NCI-H1048 (cell line): Measurements from ENCODE around the gene SLC4A1.

Experiments
- DNase-seq: peaks from one replicate; lab custom pipeline; 2025; lab: John Stamatoyannopoulos, UW

The SLC4A1 gene

DNA sequence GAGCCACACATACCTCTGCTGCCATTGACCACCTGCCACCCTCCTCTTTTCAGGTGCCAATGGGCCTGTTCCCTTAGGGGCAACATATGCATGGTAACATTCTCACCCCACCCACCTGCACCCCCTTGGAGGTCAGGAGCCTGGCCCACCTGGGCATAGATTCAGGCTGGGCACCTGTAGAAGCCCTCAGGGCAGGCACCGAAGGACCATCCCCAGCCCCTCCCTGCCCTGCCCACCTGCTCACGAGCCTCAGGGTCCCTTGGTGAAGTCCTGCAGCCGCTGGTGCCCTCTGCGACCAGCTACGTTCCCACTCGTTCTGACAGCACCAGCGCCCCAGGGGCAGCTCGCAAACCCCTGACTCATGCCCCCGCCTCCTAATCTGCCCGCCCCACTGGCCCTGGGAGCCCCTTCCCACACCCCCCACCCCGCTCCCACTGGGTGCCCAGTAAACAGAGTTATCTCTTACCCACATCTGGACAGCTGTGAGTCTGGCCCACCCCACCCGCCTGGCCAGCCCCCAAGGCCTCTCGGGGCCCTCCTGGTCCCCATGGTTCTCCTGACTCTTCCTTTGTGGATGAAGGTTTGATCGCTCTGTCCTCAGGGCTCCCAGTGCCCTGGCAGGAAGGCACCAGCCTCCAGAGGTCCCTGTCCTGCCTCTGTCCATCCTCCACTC lies at the start of gene SLC4A1:
SLC4A1 (minus strand) TSS at position 318 of the 673 bp plus-strand sequence. CDS start 5,269 bp downstream, outside the sequence.
- DNase-seq: no peak

DNA sequence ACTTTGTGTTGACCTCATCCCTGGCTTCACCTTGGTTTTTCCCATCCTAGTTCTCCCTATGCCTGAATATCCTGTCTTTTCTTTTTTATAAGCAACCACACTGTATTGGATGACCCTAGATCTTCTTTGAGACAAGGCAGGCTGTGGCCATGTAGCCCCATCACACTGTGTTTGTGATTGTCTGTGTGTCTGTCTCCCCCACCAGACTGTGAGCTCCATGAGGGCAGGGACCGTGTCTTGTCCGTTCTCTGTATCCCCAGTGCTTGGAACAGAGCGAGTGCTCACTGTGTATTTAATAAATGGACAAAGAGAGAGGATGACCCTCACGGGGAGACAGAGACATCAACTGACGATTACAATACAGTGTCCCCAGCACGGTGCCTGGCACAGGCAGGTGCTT lies 49.6 kb upstream of the SLC4A1 start:
- DNase-seq: no peak

DNA sequence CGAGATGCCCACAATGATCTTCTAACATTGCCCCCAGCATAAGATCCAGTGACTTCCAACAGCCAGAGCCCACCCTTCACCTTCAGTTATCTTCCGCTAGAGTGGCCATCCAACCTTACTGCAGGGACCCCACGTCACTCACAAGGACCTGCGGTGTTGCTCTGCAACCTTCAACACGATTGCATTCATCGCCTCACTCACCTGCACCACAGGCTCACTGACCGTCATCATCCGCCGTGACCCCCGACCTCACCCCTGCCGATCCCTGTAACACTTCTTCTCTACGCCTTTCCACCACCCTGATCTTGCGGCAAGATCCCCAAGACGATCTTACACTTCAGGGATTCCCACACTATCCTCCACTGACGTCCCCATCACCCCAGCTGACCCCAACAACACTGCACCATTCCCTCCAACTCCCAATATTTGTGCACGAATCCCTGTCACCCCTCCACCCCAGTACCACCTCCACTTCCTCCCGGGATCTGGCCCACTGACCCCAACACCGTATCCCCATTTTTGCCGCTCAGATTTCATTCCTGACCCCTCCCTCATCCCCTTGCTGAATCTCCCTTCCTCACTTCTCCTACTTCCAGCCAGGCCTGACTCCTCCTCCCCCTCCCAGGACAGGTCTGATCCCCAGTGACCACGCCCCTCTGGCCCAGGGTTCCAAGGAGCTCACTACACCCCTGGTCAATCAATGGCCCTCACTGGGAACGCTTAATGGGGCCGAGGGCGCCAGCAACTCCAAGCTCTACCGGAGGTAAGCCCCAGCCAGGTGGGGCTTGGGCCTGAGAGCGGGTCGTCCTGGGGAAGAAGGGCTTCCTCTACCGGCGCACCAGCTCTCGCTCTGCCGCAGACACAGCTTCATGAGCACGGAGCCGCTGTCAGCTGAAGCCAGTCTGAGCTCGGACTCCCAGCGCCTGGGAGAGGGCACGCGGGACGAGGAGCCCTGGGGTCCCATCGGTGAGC lies 48.1 kb upstream of the SLC4A1 start:
- no peak for DNase-seq

DNA sequence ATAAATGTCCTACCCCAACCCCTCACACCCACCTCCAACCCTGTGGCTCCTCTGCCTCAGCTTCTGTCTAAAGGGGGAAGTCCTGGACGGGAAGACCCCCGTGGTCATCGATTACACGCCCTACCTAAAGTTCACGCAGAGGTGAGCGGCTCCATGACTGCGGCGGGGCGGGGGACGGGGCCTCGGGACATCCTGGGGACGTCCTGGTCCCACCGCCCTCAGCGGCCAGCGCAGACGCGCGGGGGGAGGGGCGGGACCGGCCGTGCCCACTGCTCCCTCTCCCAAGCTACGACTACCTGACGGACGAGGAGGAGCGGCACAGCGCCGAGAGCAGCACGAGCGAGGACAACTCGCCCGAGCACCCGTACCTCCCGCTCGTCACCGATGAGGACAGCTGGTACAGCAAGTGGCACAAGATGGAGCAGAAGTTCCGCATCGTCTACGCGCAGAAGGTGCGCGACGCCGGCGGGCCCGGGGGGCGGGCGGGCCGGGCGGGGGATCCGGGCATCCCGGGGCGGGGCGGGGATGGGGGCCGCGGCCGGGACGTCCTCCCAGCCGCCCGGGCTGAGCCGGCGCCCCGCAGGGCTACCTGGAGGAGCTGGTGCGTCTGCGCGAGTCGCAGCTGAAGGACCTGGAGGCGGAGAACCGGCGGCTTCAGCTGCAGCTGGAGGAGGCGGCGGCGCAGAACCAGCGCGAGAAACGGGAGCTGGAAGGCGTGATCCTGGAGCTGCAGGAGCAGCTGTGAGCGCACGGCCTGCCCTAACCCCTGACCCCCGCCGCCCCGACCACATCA lies 47.1 kb upstream of the SLC4A1 start:
- no peak for DNase-seq

DNA sequence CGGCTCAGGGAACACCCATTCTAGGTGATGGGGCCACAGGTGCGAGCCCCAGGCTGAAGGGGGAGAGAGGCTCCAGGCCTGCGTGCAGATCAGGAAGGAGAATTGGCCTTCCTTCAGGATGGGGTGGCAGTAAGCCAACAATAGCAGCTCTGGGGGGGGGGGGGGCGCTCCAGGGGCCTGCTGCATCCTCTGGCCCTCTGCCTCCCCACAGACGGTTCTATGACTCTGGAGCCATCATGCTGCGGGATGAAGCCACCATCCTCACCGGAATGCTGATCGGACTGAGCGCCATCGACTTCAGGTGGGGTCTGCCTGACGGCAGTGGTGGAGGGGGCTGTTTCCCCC lies 46.6 kb upstream of the SLC4A1 start:
- no peak for DNase-seq

DNA sequence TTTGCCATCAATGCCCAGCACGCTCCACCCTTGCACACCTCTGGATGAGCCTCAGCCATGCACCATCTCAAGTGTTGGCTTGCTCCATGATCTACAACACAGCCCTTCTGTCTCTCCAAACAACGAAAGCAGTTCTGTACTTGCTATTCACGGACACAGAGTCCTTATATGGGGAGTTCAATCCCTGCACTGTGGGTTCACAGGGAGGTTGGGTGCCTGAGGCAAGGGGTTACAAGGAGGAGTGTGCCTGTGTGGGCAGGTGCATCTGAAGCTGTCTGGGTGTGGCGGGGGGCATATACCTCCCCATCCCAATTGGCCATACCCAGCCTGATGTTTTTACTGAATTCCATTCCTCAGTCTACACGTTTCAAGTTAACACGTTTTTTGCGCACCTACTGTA lies 46.1 kb upstream of the SLC4A1 start:
- DNase-seq: no peak

DNA sequence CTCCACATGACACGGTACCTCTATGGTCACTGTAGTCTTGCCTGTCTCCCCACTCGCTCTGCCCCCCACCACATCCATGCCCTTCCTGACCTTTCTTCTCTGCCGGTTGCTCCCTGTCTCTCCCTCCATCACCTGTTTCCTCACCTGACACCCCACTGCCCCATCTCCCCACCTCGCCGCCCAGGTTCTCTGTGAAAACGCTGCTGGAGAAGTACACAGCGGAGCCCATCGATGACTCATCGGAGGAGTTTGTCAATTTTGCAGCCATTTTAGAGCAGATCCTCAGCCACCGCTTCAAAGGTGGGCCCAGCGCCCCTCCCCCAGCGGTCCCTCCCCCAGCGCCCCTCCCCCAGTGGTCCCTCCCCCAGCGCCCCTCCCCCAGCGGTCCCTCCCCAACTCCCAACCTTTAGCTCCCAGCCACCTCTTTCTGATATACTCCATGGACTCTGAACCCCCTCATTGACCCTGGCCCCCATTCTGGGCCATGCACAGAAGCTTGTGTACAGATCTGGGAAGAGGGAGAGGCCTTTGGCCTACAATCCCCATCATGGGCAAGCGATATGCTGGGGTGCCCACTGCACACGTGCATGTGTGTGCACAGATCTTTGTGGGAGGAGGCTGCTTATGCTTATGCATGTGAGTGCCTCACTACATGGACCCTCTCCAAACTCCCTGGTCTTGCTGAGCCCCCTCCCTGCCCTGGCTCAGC lies 44.6 kb upstream of the SLC4A1 start:
- DNase-seq: no peak

DNA sequence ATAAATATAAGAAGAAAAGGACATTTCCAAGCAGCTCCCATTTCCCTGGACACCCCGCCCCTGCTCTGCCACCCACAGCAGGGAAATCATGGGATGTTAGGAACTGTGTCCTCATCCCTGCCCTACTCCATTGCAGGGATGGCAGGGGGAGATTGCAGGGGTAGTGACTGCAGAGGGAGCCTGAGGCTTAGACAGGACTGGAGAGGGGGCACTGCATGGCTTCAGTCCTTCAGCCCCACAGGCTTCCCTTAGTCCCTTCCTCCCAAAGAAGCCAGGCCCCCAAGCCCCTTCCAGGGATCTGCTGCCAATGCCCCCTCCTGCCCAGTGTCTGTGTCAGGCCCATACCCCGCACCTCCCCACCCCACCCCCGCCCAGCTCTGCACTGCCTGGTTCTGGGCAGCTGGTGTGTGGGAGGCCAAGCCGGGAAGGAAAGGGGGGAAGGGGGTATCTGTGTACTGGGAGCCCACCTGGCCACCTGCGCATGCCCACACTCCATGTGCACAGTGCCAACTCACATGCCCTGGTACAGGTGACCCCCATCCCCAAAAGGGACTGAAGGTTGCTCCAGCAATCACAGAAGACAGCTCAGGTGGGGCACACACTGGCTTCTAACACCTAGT lies 43.7 kb upstream of the SLC4A1 start:
- no peak for DNase-seq

DNA sequence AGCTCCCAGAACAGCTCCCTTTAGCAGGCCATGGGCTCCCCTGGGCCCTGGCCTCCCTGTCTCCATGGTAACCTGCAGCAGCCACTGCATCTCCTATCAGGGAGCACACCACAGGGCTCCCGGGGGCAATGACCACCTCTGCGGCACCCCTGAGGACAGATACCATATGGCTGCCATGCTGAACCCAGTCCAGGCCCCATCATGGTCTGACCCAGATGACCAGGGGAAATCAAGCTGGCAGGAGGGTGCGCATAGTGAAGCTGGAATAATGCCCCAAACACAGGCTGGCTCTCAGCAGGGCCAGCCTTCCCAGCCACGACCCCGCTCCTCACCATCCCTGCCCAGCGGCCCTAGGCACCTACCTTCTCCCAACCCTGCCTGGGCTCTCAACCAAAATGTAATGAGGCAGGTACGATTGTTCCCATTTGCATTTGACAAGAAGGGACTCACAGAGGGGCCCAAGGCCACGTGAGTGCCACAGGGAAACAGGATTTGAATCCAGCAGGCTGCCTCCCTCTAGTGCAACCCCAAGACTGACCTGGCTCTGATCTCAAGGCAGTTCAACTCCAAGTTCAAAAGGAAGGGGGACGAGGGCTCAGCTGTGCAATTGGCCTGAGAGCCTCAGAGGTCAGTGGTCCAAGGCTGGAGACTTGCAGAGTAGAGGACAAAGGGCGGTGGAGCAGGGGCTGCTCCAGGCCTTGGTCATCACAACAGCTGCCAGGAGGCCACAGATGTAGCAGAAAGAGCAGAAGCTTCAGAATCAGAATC lies 42.9 kb upstream of the SLC4A1 start:
- DNase-seq: no peak

DNA sequence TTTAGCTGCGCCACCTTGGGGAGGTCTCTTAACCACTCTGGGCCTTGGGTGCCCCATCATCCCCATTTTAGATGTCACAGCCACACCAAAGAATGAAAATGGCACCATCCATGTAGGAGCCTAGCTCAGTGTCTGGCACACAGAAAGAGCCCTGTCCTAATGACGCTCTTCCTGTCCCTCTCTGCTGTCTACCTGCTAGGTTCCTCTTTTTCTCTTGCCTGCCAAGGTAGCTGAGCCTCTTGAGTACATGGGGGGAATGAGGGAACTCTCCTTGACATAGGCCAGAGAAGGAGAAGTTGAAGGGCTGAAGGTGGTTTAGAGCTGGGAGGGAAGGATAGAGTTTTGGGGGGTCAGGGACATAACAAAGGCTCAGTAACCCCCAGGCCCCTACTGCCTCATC lies 42.3 kb upstream of the SLC4A1 start:
- no peak for DNase-seq

DNA sequence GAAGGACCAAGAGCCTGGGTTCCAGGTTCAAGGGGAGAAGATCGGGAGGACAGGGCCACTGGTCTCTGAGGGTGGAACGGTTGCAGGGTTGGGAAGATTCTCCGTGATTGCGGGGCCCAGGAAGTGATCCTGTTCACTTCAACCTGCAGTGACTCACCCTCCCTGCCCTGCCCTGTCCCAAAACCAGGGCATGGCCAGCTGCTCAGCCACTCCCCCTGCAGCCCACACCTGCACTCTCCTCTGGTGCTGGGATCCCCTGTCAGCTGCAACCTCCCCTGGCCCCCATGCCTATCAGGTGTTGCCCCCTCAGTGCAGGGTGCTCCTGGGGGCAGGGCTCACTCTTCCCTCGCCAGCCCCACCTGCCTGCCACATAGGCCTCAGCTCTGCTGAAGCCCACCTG lies 41.5 kb upstream of the SLC4A1 start:
- DNase-seq: no peak

DNA sequence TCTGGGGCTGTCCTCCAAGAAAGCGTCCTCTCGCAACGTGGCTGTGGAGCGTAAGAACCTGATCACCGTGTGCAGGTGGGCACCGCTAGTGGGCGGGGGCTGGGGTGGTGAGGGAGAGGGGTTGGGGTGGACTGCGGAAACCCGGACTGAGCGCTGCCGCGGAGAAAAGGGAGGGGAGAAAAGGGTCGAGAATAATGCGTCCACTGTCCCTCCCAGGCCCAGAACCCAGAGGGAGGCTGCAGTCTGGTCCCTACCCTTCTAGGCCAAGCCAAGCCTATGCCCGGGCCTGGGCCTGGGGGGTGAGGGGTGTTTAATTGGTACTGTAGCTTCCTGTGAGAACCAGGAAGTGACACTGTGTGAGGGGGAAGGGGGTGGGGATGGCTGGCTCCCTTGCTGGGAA lies 40.9 kb upstream of the SLC4A1 start:
- DNase-seq: no peak

DNA sequence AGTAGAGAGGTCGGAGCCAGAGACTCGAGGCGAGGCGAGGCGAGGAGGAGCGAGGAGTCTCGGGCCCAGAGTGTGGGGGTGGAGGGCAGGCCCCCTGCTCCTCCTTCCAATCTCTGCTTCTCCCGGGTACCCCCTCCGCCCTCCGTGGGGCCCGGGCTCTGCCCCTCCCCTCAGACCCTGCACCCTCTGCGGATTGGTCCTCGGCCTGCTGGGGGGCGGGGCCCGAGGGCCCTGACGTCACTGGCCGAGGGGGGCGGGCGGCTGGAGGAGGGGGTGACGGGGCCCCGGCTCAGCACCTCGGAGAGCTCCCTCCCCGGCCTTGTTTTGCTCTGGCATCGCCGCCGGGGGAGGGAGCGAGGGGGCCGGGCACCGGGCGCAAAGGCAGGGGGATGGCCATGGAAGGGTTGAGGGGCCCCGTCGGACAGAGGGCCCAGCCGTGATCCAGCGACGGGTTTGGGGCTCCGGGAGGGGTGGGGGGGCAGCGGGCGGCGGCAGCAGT lies 40.4 kb upstream of the SLC4A1 start, which contains the start of gene RUNDC3A:
RUNDC3A (plus strand) TSS at position 282 of the 499 bp plus-strand sequence. CDS start 232 bp downstream, outside the sequence.
- DNase-seq: peak; percentile 60

DNA sequence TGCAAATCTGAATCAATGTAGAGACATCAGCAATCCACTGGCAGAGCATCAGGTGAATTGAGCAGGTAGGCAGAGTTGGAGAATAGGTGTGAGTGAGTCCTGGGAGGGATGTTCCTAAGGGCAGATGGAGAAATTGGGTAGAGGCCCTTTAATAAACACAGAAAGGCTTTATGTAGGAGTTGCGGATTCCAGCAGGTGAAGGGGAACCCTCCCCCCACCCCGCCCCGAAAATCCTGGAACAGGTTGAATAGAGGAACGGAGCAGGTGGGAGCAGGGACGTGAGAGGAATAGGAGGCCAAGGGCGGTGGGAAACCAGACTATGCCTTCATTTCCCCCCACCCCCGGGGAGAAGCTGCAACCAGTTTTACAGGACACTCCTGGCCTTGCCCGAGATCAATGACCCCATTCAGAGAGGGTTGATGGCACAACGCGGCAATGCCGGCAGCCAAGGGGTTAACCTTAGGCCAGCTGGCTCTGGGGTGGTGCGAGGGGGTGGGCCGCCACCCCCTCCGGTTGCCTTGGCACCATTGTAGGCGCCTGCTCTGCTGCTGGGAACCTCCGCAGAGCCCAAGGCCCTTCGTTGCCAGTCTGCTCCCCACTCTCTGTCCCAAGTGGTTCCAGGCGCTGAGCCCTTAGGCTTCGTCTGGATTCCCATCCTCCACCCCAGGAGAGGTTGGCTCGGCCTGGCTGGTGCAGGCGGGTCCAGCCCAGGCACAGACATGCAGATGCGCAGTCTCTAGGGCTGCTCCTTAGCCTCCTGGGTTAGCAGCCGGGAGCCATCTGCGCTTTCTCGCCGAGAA lies 39.7 kb upstream of the SLC4A1 start:
- no peak for DNase-seq

DNA sequence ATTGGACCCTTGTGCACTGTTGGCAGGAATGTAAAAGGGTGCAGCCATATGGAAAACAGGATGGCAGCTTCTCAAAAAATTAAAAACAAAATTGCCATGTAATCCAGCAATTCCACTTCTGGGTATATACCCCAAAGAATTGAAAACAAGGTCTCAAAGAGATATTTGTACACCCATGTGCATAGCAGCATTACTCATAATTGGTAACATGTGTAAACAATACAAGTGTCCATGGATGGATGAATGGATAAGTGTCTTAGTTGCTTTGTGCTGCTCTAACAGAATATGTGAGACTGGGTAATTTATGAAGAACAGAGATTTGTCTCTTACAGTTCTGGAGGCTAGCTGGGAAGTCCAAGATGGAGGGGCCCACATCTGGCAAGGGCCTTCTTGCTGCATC lies 36.7 kb upstream of the SLC4A1 start:
- no peak for DNase-seq

DNA sequence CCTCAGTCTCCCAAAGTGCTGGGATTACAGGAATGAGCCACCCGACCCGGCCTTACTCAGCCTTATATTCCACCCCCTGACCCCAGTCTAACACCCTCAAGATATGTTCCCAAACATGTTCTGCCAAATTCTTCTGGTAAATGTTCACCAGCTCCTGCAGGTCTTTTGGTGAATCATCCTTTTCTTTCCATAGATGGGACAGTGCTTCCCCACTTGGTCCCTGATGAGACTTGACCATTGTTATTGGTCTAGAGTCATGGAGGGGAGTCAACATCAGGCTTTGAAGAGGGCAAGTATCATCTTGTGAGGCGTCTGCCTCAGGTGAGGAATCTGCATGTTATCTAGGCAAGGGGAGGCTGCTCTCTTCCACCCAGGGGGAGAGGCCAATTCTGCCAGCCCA lies 30.0 kb upstream of the SLC4A1 start:
- no peak for DNase-seq

DNA sequence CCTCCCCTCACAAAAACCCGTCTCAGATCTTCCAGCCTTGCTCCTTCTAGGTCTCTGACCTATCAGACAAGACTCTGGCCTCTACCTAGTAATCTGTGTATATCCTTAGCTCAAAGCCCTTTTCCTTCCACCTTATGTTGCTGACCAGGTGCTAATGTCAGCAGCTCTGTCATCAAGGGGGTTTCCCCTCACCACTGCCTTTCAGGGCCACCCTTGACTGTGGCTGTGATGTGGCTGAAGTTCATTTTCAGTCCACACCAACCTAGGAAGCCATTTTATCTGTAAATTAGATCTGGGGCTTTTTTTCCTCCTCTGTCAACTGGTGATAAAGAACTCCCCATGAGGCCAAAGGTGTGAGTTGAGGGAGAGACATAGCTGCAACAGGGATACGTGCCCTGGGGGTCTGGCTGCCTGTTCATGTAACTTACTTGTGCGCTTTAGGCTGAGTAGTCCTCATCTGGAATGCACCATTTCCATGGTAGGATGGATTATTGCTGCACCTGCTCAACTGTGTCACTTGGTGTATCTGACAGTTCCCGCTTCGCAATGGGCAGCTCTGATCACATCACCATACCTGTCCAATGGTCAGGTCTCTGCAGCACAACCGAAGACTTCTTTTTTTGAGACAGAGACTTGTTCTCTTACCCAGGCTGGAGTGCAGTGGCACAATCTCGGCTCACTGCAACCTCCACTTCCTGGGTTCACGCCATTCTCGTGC lies 25.7 kb upstream of the SLC4A1 start:
- no peak for DNase-seq

DNA sequence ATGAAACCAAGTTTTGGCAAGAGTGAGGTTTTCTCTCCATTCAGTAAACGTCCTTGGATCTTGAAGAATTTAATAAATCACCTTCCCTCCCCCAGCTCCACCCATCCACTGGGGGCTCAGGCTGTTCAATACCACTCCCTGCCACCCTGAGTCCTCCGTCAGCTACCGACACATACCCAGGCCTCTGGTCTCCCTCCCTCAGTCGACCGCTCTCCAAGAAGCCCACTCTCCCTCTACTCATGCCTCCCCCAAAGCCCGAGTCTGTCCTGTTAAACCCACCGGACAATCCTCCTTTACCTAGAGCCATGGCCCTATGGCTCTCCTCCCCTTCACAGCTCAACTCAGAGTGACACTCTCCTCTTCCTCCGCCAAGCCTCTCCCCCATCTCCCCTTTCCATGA lies 19.7 kb upstream of the SLC4A1 start:
- DNase-seq: no peak

DNA sequence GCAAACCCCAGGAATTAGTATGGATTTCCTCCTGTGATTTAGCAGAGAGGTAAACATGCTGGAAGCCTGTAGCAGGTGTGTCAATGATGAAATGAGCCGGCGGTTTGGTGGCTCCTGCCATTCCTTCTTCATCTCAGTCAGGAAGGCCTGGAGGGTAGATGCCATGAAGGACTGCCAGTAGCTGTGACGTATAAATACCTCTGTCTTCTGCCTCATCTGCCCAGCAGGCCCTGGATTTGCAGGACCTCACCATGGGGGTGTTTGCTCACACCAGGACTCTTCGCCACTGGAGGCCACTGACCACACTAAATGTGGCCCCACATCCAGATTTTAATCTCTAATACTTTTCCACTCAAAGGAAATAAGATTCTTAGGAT lies 16.1 kb upstream of the SLC4A1 start:
- no peak for DNase-seq
